ENCODE results near the gene HSH2D.
A peak's percentile ranks its signal among the peaks of the same experiment; 100 is the strongest.

Gene HSH2D

DNA sequence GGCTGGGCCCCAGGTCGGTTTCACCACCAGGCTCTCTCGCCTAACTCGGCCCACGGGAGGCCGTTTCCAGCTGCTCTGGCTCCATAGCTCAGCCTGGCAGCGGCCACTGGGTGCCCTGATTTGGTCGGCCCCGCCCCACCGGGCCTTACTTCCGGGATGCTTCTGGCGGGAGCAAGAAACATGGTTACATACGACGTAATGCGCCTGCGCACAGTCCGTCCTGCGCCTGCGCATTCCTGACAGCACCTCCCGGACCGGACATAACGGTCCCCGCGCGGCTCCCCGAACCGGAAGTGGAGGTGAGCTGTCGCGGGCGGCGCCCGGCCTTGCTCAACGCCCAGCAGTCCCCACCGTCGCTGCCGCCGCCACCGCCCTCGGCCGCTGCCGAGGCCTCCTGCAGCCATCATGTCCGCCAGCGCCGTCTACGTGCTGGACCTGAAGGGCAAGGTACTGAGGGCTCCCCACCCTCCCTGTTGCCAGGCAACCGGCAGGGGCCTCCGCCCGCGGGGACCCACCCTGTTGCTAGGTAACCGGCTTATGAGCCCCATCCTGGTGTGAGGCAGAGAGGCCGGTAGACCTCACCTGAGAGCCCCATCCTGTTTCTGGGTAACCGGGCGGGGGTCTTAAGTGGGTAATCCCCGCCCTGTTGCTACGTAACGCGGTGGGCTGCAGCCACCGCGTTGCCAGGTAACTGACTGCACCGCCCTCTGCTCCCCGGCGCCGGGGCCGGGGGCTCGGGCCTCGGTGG lies 54.3 kb downstream of the HSH2D start, which contains the start of gene AP1M1:
AP1M1 (plus strand) TSS at position 290 of the 748 bp plus-strand sequence; CDS start at position 406, 116 bp downstream.
- DNase-seq (ENCODE audit: low read depth), result peak; percentile 98

DNA sequence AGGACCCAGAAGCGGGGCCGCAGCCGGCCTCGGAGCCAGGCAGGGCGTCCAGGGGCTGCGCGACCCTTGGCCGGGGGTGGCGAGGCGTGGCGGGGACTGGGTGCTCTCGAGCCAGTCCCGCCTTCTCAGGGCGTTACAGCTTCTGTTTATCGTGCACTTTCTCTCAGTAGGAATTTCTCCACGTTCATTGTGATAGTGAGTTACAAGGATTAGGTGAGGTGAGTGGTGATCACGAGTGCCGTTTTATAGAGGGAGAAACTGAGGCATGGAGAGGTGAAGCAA lies 54.8 kb downstream of the HSH2D start:
- no peak for DNase-seq (ENCODE audit: low read depth)

DNA sequence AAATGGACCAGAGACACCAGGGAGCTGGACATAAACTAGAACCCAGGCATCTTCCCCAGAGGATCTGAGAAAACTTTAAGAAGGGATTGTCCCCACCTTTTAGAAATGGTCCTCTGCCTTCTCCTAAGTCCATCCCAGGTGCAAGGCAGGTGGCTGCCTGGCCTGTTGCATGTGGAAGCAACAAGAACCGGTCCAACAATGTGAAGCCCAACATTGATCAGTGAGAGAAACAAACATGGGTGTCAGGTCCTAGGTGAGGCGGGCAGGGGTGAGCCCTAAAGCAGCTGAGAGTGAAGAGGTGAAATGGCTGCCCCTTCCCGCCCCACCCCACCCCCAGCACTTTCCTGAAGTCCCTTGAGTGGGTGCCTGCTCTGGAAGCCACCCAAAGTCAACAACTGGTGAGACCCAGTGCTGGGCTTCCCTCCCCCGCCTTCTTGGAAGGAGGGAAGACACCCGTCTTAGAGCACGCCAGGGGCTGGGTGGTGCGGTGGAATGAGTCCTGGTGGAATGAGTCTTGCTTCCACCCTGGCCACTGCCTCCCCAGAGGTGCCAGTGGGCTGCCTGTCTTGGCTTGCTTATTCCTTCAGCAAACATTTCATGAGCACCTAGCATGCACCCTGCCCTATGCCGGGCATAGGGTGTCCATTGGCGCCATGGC lies 55.9 kb downstream of the HSH2D start:
- DNase-seq (ENCODE audit: low read depth), result no peak

DNA sequence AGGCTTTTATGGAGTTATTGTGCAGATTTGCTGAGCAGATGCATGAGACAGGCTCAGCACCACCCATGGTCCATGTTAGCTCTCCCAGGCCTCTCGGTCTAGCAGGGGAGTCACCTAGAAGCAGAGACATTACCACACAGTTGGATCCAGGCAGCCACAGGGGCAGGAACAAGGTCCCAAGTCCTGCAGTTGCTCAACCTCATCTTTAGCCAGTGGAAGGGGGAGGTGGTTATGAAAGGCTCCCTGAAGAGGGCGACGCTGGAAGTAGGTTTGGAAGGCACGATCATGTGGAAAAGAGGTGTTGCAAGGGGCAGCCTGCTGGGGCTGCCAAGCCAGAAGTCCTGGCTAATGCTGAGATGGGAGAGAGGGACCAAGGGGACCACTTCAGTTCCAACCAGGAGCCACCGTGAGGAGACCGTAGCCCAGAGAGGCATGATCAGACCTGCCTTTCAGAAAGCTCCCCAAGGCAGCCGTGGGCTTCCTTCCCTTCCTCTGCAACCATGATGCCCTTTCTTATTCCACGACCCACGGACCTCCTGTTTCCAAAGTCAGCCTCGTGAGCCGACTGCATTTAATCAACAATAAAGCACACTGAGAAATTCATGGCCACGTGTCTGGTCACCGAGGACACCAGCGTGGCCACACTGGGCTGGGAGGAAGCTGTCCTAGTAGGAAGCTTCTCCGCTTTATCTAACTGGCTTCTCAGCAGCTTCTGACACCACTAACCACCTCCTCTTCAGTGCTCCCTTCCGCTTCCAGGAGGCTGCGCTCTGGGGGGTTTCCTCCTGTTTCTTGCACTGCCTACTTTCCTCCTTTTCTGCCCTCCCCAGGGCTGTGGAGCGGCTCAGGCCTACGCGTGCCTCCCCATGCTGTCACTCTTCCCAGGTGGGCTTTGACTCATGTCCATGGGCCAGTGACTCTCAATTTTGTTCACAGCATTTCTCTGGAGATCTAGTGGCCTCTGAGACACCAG lies 56.8 kb downstream of the HSH2D start:
- DNase-seq (ENCODE audit: low read depth), result no peak

DNA sequence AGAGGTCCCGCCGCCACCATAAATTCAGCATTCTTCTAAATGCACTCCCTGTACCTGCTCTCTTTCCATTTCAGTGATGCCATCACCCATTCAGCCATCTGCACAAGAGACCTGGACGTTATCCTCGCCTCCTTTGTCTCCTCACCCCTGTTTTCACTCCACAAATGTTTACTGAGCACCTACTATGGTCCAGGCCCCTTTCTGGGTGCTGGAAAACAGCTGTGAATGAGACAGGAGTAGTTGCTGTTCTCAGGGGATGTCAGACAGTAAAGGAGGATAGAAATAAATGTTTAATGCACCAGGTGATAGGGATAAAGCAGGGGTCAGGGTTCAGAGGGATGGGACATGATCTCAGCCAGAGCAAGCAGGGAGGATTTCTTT lies 57.5 kb downstream of the HSH2D start:
- DNase-seq (ENCODE audit: low read depth), result no peak

DNA sequence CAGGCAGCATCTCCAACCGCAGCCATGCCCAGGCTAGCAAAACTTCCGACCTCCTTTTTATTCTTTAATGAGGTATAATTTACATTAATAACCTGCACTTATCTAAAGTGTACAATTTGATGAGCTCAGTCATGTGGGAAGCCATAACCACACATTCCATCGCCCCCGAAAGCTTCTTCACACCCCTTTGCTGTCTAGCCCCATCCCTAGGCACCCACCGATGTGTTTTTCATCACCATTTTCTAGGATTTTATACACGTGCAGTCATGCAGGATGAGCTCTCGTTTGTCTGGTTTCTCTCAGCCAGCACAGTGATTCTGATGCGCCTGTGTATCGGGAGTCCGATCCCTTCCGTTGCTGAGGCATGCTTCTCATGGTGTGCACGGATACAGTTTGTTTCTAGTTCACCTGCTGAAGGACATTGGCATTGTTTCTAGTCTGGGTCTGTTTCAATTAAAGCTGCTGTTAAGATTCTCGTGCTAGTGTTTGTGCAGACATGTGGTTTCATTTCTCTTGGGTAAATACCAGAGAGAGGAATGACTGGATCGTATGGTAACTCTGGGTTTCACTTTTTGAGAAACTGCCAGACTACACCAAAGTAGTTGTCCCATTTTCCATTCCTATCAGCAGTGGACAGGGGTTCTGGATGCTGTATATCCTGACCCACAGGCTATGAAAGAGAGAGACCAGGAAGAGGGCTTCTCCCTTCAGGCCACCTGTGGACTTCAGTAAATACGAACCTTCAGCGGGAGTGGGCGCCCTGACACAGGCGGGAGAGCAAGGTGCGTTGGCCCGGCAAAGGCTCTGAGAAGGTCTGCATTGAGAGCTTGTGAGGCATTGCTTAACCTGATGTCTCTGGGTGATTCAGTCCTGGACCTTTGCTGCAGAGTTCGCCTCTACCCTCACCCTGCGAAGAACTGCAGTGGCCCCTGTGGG lies 59.1 kb downstream of the HSH2D start:
- DNase-seq (ENCODE audit: low read depth), result no peak

DNA sequence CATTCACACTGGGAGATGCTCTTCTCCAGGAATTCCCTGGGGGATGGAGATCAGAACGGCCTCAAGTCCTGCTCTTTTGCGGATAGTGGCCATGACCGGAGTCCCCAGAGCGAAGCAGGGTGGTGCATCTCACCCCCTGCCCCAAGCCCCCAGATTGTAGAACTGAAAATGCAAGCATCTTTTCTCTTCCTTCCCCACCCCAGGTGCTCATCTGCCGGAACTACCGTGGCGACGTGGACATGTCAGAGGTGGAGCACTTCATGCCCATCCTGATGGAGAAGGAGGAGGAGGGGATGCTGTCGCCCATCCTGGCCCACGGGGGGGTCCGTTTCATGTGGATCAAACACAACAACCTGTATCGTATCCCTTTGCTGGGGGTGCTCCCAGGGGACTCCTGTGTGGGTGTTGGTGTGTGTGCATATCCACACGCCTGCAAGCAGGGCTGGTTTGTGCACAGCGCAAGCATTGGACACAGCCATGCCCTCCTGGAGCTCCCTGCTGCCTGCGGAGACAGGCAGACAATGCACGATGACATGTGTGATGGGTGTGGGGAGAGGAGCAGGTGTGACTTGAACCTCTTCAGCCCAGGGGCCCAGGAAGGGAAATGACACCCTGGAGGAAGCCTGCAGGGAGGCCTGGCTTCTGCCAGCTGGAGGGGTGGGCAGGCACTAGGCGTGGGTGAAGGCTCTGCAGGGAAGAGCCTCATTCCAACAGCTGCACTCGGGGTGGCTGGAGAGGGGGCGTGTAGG lies 59.9 kb downstream of the HSH2D start:
- no peak for DNase-seq (ENCODE audit: low read depth)

DNA sequence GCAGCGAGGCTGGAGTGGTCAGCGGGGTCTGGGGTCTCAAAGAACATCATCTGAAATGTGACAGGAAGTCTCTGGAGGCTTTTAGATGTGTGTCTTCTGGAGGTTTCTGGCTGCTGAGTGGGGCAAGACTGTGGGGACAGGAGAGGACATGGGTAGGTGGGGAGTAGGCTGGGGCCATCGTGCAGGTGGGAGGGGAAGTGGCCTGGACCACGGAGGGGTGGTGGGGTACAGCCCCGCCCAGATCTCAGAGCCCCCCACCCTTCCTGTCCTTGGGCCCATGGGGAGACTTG lies 60.5 kb downstream of the HSH2D start:
- DNase-seq (ENCODE audit: low read depth), result no peak

DNA sequence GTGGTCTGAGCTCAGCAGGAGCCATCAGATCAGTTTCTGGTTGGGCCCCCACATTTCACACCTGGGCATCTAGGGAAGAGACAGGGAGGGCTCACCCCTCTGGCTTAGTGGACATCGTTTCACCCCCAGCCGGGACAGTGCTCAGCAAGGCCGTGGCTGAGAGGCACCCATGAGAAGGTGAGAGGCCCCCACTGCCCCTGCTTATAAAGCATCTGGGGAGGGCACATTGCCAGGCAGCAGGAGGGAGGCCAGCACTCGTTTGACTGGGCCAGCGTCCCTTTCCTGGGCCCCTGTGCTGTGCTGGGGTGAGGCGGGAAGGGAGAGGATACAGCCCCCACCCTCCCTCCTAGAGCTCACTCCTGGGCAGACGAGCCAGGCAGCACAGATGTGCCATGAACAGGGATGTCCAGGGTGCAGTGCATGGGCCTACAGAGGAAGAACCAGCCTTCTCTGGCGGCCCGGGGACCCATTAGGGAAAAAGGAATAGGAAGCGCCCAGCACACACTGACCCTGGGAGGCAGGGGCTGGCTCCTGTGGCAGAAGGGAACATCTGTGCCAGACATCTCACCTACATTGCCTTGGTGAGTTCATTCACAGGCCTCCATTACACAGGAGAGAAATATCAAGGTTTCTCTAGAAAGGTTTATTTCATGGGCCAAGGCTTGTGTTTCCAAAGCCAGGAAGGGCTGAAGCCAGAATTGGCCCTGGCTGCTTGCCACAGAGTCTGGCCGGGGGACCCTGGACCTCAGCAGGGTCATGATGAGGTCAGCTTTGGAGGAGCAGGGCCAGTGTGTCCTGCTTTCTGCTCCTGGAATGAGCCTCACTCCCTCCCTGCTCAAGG lies 61.9 kb downstream of the HSH2D start:
- DNase-seq (ENCODE audit: low read depth), result no peak

DNA sequence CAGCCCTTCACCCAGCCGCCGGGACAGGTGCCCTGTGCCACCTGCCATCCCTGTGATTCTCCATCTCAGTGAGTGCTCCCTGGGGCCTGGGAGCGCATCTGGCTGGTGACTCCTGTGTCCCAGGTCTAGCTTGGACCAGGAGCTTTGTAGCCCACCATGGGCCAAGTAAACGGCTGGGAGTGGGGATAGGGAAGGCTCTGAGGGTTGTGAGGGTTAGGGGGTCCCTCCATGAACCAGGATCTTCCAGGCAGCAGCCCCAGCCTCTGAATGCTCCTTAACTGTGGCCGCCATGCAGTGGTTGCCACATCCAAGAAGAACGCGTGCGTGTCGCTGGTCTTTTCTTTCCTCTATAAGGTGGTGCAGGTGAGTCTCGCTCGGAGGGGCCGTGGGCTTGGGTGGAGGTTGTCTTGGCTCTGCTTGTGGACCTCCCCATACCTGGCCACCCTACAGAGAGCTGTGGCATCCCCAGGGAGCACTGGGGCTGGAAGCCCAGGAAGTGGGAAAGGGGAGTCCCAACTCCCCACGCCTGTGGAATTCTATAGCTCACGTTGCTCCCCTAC lies 62.6 kb downstream of the HSH2D start:
- no peak for DNase-seq (ENCODE audit: low read depth)

DNA sequence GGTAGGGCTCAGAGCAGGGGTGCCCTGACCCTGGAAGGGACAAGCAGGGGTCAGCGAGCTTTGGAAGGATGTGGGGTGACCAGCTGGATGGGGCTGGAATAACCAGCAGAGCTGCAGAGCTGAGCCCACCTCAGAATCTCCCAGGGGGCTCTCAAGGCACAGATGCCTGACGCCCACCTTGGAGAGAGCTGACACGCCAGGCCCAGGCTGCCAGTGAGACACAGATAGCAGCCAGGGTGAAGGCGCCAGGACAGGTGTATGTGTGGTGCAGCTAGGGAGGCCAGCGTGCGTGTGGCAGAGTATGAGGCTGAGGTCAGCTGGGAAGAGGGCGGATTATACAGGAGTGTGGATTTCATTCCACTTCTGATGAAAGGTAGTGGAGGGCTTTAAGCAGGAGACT lies 63.2 kb downstream of the HSH2D start:
- no peak for DNase-seq (ENCODE audit: low read depth)

DNA sequence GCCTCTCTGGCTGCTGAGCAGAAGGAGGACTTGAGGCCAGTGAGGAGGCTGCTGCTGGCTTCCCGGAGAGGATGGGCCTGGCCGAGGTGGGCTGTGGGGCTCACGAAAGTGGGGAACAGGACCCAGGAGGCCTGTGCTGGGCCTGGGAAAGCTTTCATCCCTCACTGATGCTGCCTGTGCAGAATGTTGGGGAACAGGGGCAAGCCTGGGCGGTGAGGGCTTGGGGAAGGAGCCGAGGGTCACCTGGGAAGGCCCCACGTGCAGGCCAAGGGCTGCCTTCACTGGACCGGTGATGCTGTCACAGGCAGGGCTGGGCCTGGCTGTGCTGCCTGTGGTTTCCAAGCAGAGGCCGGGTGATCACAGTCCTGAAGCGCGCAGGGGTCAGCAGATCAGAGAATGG lies 63.6 kb downstream of the HSH2D start:
- DNase-seq (ENCODE audit: low read depth), result no peak

DNA sequence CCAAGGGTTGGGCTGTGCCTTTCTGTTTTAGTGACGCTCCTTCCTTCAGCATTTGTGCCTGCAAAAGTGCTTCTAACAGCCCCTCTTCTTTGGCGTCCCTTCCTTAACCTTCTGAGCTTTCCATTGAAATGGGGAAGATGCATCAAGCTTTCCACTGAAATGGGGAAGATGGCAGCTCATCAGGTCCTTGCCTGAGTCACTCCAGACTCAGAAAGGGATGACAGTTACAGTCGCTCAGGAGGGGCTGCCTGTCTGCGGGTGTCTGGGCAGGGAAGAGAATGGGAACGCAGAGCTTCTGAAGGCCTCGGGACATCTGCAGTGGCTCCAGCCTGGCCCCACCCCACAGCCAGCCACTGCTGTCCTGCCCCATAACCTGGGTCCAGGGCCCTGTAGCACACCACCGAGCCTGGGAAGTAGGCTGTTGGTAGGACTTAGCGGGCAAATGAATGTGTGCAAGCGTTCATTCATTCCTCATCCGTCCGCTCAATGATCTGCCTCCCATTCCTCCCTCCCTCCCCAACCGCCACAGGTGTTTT lies 64.1 kb downstream of the HSH2D start:
- no peak for DNase-seq (ENCODE audit: low read depth)
